Measurements from ENCODE around the gene PDLIM5. TPM values are rescaled to one million over a fixed set of nuclear protein-coding genes. Genes with fewer than 3 reads are reported as not detected.

The PDLIM5 gene
- total RNA-seq, 1 experiment from 2014 or later: 58.0 TPM

DNA sequence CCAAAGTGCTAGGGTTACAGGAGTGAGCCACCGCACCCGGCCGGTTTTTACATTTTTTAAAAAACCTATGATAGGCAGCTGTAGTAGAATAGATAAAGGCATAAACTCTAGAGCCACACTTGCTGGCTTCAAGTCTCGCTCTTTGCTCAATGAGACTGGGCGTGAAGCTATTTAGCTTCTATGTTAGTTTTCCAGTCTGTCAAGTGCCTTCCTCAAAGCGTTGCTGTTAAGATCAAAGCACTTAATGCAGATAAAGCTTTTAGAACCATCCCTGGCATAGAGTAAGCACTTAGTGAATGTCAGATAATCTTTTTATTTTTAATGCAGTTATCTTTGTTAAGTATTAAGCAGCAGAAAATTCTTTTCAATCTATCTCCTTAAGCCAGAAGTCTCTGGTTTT lies 264.0 kb downstream of the PDLIM5 start:
- Histone ChIP-seq H3K27me3 (ENCODE audit: insufficient read depth, low read length) (no peaks in the 10 kb centered on the region), H4K5ac (ENCODE audit: insufficient read length, low read depth, low read length) (no peak overlapping the region), H3K18ac (ENCODE audit: insufficient read length, low read depth, low read length) (no peak overlapping the region), H3K4me2 (ENCODE audit: insufficient read depth, insufficient read length, low read length) (no peak overlapping the region), H3K4me1 (ENCODE audit: insufficient read depth, low read length) (no peaks in the 10 kb centered on the region), H3K23ac (ENCODE audit: insufficient read length, low read depth, low read length) (no peak overlapping the region), H3K79me2 (ENCODE audit: insufficient read depth, low read length) (no peaks in the 10 kb centered on the region), H2AK5ac (ENCODE audit: insufficient read length, low read length) (no peak overlapping the region), H2BK12ac (ENCODE audit: insufficient read length, low read depth, low read length) (no peak overlapping the region), H2AFZ (ENCODE audit: low read length) (no peak overlapping the region), H4K8ac (replicated peaks; ENCODE audit: insufficient read length, low read depth, low read length) (no peak overlapping the region), H4K91ac (ENCODE audit: insufficient read length, low read depth, low read length) (no peak overlapping the region), H3K27ac (ENCODE audit: insufficient read length, low read depth, low read length) (no peak overlapping the region), H2BK120ac (ENCODE audit: low read depth, low read length, poor library complexity, severe bottlenecking) (no peak overlapping the region), H3K4ac (ENCODE audit: low read depth, low read length) (no peak overlapping the region), H2BK5ac (ENCODE audit: insufficient read length, low read length) (no peak overlapping the region), H2BK20ac (ENCODE audit: low read depth, low read length, poor library complexity, severe bottlenecking) (no peak overlapping the region), H3T11ph (ENCODE audit: low read length) (no peak overlapping the region), H3K9ac (ENCODE audit: extremely low read depth, insufficient read length, low read length) (no peak overlapping the region), H3K56ac (ENCODE audit: insufficient read length, low read depth, low read length) (no peak overlapping the region), H3K23me2 (ENCODE audit: insufficient read length, low read depth, low read length, poor library complexity, severe bottlenecking) (no peaks in the 10 kb centered on the region), H3K9me3 (ENCODE audit: control insufficient read depth, low read depth, low read length) (no peaks in the 10 kb centered on the region), H3K79me1 (ENCODE audit: insufficient read depth, low read depth, low read length, poor library complexity, severe bottlenecking) (no peaks in the 10 kb centered on the region), H4K20me1 (ENCODE audit: control insufficient read depth, insufficient read depth, insufficient read length) (no peaks in the 10 kb centered on the region), H2BK15ac (ENCODE audit: low read depth, low read length) (no peak overlapping the region), H3K14ac (ENCODE audit: insufficient read depth, low read length) (no peak overlapping the region)
- TF ChIP-seq CTCF (conservative IDR thresholded peaks at IDR 0.05): no peak
- Mint-ChIP-seq H3K4me1 (0 out of 4 replicates have a peak, but pooled peaks cover 0 to 3% of the 10 kb centered on the region in 2 experiments), H3K4me3 (no peak overlapping the region), H3K27me3 (ENCODE audit: low read depth) (no peaks in the 10 kb centered on the region), H3K27ac (no peak overlapping the region), H3K9me3 (no peaks in the 10 kb centered on the region), H3K36me3 (ENCODE audit: insufficient read depth in 1 of 3, low read depth in 3 of 3) (no peaks in the 10 kb centered on the region; a peak in 1 of 7 replicates)
- no peak for DNase-seq
- no CpG with 5 or more reads among the region's 6 CpGs for WGBS (ENCODE audit: extremely low coverage, insufficient read length, low lambda C conversion rate)

Other genes starting within 250 kb of the PDLIM5 start
- gene SMARCAD1, start 244.1 kb upstream of the PDLIM5 start, total RNA-seq (2021): 57.1 and 58.2 TPM in 2 replicates
- not detected in 2 replicates for gene HPGDS, start 109.1 kb upstream of the PDLIM5 start, total RNA-seq (2021)

All from H9 (cell line).